Right lung (tissue), 5 donors: ENCODE data around the gene MTG2. TPM values are rescaled to one million over a fixed set of nuclear protein-coding genes. Genes with fewer than 3 reads are reported as not detected.

Experiments used
- DNase-seq, 2 donors: peaks; one replicate each; pipeline ENCODE4 v3.0.0-alpha.2; 2013
- polyA plus RNA-seq, 5 donors: library from polyadenylated mRNA; unstranded; fragments of 120-200 nt; gene quantifications; one replicate each; pipeline versions ENCODE4 v1.2.1 to v1.2.3, GENCODE V29; 2013; ENCODE audit warnings: inconsistent platforms in 1 of 5, low replicate concordance in 1 of 5; ENCODE audit not compliant: insufficient read length in 5 of 5, insufficient read depth in 1 of 5

MTG2 gene
- polyA plus RNA-seq, 5 donors = 25.1 to 37.7 (median 32.4) TPM

DNA sequence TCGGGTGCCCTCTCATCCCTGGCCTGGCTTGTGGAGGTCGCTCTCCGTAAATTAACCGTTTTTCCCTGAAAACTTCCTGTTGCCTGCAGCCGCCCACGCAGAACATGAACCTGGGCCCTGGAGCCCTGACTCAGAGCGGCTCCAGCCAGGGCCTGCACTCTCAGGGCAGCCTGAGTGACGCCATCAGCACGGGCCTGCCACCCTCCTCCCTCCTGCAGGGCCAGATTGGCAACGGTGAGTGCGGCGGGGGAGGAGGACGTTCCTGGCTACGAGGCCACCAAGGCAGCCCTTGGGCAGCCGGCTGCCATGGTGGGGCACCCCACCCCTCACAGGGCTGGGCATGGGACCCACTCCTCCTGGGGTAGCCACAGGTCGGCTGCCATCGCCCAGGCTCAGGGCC, 21.5 kb upstream of the MTG2 start:
- DNase-seq = no peak

DNA sequence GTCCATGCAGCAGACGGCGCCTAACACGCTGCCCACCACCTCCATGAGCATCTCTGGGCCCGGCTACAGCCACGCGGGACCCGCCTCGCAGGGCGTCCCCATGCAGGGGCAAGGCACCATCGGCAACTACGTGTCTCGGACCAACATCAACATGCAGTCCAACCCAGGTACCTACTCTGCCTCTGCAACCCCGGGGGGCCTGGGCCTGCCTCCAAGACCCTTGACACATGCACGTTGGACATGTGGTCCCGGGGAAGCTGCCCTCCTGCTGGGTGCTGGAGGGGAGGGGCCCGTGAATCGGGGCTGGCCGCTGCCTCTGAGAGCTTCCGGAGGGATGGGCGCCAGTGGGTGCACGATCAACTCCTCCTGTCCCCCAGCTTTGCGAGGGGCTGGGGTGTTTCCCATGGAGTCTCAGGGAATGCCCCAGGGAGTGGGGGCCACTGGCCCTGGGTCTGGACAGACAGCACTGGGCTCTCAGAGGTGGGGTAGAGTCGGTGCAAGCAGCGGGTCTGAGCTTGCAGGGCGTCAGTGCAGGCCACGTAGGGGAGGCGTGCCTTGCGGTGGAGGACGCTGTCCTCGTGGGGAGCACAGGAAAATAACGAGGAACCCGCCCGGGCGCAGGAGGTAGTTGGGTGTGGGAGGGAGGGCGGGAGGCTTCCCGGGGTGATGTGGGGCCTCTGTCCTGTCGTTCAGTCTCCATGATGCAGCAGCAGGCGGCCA, 19.9 kb upstream of the MTG2 start:
- no peak for DNase-seq

DNA sequence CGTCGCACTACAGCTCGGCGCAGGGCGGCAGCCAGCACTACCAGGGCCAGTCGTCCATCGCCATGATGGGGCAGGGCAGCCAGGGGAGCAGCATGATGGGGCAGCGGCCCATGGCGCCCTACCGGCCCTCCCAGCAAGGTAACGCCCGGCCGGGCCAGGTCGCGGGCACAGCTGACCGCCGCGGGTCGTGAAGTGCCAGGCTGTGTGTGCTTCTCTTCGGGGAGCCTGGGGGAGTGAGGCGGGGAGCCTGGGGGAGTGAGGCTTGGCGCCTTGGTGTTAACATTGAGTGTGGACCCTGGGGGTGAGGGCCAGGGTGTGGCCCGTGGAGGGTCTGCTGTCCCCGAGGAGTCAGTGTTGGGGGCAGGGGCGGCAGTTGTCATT, 19.4 kb upstream of the MTG2 start:
- no peak for DNase-seq

DNA sequence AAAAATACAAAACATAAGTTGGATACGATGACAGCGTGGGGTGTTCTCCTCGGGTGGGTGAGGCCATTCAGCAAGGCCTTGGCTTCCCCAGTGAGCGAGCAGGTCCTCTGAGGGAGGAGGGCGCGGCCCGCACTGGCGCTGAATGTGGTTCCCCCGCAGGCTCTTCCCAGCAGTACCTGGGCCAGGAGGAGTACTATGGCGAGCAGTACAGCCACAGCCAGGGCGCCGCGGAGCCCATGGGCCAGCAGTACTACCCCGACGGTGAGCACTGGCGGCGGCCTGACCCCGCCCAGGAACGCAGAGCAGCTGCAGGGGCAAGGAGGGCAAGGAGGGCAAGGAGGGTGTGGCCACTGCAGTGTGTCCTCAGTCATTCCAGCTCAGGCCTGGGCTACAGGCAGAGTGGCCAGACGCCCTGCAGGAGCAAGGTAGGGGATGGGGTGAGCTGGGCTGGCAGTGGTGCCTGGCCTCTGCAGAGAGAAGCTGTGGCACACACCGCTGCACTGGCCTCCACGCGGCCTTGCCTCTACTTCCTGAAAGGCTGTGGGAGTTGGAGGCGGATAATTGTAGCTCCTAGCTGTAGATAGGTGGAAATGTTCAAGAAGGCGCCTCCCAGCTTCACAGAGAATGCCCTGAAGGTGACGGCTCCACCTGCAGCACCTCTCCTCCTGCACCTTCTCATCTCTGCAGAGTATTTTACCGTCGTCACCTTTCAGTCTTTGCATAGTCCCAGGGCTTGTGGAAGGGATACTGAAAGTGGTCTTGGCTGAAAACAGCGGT, 18.7 kb upstream of the MTG2 start:
- no peak for DNase-seq

DNA sequence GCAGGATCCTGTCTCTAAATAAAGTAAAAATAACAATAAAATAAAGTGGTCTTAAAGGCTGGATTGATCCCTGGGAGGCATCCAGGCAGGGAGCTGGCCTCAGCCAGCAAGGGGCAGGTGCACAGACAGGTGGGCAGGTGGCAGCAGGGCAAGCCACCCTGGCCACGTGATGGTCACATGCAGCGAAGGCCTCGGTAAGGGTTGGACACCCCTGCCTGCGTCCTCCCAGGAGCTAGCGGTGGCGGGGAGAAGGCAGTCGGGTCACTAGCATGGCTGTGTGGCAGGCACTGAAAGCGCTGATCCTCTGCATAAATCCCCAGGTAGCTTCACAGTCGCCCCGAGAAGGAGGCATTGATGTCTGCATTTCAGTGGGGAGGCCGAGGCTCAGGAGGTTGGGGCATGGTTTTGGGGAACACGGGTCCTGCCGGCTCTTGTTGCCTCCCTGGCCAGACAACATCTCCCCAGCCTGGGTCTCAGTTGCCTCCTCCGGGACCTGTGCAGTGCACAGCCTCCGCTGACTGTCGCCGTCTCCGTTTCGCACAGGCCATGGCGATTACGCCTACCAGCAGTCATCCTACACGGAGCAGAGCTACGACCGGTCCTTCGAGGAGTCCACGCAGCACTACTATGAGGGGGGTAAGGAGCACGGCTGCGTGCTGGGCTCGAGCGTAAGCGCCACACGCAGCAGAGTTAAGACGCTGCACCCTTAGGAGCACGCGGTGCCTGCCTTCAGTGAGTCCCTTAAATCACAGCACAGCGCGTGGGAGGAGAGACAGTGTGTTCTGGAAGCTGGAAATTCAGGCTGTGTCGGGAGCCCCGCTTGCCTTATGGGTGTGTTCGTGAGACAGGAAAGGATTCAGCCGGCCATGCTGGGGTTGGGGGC, 17.7 kb upstream of the MTG2 start:
- no peak for DNase-seq

DNA sequence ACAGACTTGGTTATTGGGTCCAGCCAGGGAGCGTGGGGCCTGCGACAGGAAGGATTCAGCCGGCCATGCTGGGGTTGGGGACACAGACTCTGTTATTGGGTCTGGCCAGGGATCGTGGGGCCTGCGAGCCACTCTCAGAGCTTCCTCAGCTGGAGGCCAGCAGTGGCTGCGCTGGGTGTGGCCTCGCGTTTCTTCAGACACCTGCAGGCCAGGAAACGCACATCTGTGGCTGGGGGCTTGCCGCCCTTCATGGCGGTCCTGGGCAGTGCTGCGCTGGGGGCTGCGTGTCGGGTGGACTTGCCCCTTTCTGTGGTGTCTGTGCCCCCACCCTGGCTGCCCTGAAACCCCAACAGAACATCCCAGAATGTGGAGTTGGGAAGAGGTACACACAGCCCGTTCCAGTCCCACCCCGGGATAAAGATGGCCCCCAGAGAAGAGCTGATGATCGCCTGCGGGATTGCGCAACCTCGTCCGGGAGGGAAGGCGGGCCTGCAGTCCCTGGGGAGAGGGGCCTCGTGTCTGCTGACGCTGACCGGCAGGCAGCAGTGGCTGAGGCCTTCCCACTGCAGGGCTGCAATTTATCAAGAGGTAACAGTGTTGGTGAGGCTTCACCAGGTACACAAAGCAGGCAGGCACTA, 16.9 kb upstream of the MTG2 start:
- DNase-seq = no peak

DNA sequence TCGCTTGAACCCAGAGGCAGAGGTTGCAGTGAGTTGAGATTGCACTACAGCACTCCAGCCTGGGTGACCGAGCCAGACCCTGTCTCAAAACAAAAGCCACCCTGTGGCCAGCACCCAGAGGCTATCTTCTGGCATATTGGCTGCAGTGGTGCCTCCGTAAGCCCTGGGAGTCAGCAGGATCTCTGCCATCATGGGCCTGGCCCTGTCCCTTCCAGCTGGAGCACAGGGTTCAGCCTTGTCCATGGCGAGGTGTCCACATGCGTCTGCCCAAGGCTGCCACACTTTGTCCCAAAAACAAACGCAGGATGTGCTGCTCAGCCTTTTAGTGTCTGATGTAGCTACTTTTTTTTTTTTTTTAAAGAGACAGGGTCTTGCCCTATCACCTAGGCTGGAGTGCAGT, 15.4 kb upstream of the MTG2 start:
- DNase-seq = no peak

DNA sequence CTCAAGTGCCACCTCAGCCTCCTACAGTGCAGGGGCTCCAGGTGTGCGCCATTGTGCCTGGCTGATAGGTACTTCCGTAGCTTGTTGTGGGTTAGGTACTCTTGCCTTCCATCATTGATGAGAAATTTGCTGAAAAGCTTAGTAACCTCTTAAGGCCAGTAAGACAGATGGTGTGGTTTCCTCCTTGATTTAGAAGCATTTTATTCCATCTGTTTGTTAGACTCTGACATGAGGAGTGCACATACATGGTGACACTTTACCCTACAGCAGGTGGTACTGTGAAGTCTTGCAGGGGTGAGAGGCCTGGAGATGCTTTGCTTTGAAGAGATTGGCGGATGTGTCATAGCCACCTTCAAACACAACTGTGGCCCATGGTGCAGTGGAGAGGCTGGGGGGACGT, 14.8 kb upstream of the MTG2 start:
- no peak for DNase-seq

DNA sequence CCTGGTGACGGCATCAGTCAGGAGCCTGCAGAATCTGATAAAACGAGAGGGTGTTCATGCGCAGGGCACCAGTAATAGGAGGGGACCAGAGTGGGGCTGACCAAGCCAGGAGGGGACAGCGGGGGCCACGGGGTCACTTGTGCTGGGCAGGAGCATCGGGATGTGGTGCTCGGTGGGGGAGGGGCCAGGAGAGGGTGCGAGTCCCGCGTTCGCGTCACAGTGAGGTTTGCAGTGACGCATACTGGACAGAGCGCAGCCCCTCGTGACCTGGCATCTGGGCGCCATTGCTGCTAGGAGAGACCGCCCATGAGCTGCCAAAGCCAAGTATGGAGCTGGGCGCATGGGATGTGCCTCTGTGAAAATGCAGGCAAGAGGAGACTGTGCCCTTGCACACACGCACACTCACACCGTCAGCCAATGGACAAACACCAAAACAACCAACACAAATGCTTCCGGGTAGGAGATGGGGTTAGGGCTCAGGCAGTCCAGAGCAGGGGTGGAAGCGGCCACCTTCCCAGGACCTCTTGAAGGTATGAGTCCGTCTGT, 13.9 kb upstream of the MTG2 start:
- no peak for DNase-seq

DNA sequence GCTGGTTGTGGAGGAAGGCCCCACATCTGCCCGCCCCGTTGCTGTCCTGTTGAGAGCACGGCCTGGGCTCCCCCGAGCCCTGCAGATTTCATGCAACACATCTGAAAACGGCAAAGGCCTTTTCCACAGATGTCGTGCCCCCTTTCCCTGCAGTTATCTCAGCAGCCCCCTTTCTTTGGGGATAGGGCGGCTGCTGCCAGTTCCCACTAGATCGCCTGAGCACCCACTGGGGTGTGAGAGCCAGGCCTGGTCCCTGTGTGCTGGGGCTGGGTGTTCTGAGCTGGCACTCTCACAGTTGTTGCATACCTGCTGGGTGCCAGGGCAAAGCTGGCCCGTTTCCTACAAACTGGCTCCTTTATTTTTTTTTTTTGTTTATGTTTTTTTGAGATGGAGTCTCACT, 12.3 kb upstream of the MTG2 start:
- DNase-seq = no peak

DNA sequence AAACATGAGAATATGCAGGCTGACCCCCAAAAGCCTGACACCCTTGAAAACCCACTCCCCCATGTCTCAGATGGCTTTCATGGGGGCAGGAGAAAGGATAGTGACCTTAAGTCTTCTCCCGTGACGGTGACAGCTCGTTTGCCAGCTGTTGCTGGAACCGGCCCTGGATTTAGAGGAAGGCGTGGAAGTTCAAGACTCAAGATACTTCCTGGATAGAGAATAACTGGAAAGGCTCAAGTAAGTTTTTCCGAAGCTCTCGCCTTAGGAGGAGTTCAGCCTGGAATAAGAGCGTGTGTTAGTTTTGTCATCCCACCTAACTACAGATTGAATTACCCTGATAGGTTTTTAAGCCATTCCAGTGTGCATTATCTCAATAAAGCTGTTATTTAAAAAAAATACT, 11.6 kb upstream of the MTG2 start:
- DNase-seq = no peak

DNA sequence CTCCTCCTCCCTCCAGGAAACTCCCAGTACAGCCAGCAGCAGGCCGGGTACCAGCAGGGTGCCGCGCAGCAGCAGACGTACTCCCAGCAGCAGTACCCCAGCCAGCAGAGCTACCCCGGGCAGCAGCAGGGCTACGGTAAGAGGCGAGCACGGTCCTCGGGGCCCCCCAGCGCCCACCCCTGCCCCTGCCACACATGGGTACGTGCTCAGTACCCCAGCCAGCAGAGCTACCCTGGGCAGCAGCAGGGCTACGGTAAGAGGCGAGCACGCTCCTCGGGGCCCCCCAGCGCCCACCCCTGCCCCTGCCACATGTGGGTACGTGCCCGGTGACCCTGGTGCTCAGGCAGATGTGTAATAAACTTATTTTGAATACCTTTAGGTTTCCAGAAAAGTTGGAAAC, 10.2 kb upstream of the MTG2 start:
- DNase-seq = no peak

DNA sequence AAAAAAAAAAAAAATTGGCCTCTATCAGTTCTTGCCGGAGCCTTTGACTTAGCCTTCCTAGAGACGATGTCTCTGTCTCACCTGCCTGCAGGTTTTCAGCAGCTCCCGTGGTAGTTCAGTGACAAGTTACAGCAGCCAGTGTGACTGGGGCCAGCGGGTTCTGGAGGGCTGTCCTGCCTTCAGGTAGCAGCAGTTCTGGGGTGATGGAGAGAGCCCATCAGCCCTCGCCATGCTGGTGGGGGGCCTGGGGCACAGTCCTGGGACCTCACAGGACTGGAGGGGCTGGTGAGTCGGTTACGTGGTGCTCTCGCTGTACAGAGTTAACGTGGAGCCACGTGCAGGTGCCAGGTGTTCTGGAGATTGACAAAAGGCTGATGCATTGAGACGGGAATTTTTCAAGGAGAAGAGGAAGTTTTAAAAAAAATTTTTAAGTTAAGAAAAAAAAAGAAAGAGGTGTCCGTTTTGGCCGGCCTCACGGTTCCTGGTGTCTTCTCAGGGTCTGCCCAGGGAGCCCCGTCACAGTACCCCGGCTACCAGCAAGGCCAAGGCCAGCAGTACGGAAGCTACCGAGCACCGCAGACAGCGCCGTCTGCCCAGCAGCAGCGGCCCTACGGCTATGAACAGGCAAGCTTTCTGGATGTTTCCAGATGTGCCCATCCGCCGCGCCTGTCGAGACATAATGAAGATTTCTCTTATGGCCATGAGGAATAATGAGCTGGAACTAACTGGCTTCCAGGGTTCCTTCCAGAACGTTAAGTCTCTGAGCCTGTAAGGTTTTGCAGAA, 8.6 kb upstream of the MTG2 start:
- DNase-seq = no peak

DNA sequence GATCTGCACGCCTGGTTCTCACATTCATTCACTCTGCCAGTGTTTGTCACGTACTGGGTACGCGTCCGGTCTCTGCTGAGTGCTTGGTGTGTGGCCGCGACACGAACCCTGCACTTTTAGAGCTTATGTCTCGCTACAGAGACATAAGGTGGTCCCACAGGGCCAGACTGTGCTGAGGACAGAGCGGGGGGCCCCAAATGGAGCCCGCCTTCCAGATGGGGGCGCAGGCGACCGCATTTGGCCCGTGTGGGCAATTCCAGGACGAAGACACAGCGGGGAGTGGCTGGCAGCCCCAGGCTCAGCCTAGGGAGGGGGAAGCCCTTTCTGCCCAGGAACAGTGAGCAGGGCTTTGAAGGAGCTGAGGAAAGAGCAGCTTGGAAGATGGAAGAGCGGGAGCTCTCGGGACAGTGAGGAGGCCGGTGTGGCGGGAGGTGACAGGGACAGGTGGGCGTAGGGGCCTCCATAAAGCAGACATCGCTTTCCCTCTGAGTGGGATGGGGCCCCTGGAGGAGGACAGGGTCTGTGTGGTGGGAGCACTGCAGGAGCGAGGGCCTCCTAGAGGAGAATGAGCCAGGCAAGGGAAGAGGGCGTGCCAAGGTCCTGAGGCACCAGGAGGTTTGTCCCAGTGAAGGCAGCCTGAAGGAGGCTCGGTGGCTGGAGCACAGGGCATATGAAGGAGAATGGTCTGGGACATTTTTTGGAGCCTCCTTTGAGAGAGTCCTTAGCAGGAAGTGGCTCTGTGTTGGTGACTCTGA, 7.8 kb upstream of the MTG2 start:
- DNase-seq = no peak

DNA sequence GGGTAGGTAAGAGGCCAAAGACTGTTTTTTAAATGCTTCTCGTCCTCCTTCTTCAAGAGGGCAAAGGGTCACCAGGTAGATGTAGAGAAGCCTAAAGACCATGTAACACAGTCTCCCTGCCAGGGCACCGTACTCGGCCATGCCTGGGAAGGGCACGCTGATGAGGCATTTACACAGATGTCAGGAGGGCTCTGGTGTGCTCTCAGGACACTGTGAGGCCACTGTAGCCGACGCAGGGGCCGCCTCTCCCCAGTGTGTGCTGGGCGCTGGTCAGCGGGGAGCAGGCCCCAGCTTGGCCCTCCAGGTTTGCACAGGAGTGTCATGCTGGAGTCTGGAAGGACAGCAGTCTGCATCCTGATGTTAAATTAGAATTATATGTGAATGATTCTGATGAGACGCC, 7.1 kb upstream of the MTG2 start:
- no peak for DNase-seq

DNA sequence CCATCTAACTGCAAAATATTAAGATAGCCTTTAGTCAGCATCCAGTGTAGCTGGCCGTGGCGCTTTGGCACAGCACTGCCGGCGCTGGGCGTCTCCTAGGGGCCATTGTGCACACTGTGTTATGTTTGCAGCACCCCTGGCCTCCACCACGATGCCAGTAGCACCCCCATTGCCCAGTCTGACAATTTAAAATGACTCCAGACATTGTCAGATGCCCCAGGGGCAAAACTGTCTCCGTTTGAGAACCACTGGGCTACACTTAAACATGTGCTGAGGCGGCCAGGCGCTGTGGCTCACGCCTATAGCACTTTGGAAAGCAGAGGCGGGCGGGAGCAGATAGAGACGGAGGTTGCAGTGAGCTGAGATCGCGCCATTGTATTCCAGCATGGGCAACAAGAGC, 6.0 kb upstream of the MTG2 start:
- DNase-seq = no peak

DNA sequence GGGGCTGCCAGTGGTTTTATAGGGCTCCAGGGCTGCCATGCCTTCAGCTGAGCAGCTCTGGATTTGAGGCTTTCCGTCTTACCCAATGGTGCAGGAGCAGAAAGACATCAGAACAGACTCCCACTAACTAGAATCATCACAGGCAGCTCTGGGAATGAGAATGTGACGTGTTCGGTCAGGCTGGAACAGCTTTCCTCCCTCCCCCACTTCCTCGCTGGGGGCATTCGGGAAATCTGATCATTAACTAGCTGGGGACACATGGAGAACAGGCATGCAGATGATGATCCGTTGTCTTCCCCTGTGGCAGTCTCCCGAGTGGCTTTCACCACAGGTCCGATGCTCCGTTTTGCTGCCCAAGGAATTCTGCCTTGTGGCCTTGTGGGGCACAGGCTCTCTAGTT, 5.5 kb upstream of the MTG2 start:
- DNase-seq = no peak

DNA sequence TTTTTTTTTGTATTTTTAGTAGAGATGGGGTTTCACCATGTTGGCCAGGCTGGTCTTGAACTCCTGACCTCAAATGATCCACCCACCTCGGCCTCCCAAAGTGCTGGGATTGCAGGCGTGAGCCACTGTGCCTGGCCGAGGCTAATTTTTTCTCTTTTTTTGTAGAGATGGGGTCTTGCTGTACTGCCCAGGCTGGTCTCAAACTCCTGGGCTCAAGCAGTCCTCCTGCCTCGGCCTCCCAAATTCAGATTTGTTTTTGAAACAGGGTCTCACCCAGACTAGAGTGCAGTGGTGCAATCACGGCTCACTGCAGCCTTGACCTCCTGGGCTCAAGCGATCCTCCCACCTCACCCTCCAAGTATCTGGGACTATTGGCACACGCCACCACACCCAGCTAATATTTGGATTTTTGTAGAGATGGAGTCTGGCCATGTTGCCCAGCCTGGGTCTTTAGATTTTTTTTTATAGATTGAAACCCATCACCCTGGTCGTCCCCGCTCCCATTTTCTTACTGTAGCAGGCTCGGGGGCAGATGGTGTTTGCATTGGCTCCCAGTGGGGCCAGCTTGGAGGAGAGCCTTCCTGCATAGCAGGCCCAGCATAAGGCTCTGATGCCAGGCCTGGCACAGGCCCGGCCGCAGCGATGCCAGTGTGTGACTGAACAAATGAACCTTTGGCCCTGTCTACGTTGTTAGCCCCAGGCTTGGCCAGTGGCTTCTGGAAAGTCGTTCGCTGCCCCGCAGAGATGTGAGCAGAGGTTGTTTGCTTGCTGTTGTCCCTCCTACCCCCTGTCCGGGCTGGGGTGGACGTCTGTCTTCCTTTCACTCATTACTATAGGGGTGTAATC, 4.3 kb upstream of the MTG2 start:
- no peak for DNase-seq

DNA sequence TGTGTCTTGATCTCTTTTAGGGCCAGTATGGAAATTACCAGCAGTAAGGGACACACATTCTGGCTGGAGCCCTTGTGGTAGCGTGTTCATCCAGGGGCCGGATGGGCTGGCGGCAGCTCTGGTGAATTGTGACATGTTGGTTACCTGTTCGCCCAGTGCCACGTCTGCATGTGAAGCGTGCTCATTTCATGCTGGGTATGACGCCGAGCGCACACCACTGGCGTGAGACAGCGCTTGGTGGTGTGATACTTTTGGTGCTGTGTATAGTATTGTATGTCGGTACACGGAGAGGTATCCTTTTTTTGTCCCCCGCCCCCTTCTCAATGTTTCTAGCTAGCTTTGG, 3.7 kb upstream of the MTG2 start:
- DNase-seq = no peak
